Measurements from ENCODE around the gene SLC39A7.

The SLC39A7 gene

GRCh38 chr6:33170176-33171015 is 30.3 kb upstream of the SLC39A7 start:
- no peak for DNase-seq (ENCODE audit: low read depth)

- DNase-seq (ENCODE audit: low read depth) = no peak
These were observed 29.4 kb upstream of the SLC39A7 start for GRCh38 chr6:33171016-33171879.

- DNase-seq (ENCODE audit: low read depth) = no peak
These were observed 28.6 kb upstream of the SLC39A7 start for GRCh38 chr6:33171880-33172687.

GRCh38 chr6:33172688-33173534 is 27.8 kb upstream of the SLC39A7 start:
- DNase-seq (ENCODE audit: low read depth) = no peak

GRCh38 chr6:33173535-33174180 is 27.0 kb upstream of the SLC39A7 start:
- DNase-seq (ENCODE audit: low read depth) = no peak

- no peak for DNase-seq (ENCODE audit: low read depth)
These were observed 25.9 kb upstream of the SLC39A7 start for GRCh38 chr6:33174784-33175183.

GRCh38 chr6:33175436-33176069 is 25.1 kb upstream of the SLC39A7 start:
- DNase-seq (ENCODE audit: low read depth) = no peak

GRCh38 chr6:33176906-33177305 is 23.8 kb upstream of the SLC39A7 start:
- DNase-seq (ENCODE audit: low read depth) = no peak

- no peak for DNase-seq (ENCODE audit: low read depth)
These were observed 22.9 kb upstream of the SLC39A7 start for GRCh38 chr6:33177552-33178446.

GRCh38 chr6:33178755-33179475 is 21.8 kb upstream of the SLC39A7 start:
- DNase-seq (ENCODE audit: low read depth) = no peak

GRCh38 chr6:33181141-33181540 is 19.5 kb upstream of the SLC39A7 start:
- DNase-seq (ENCODE audit: low read depth) = no peak

- DNase-seq (ENCODE audit: low read depth) = no peak
These were observed 17.5 kb upstream of the SLC39A7 start for GRCh38 chr6:33183071-33183683.

GRCh38 chr6:33185190-33185589 is 15.5 kb upstream of the SLC39A7 start:
- DNase-seq (ENCODE audit: low read depth) = no peak

GRCh38 chr6:33185654-33186187 is 14.9 kb upstream of the SLC39A7 start:
- no peak for DNase-seq (ENCODE audit: low read depth)

GRCh38 chr6:33187809-33188208 is 12.9 kb upstream of the SLC39A7 start:
- DNase-seq (ENCODE audit: low read depth) = no peak

GRCh38 chr6:33189164-33189563 is 11.5 kb upstream of the SLC39A7 start:
- no peak for DNase-seq (ENCODE audit: low read depth)

- no peak for DNase-seq (ENCODE audit: low read depth)
These were observed 10.8 kb upstream of the SLC39A7 start for GRCh38 chr6:33189625-33190448.
